Right forelimb (tissue), 1 donor: ENCODE measurements around the gene OR5AU1.

Source experiments
- DNase-seq: peaks from one replicate; pipeline ENCODE4 v3.0.0-alpha.2; 2018

OR5AU1 gene

DNA sequence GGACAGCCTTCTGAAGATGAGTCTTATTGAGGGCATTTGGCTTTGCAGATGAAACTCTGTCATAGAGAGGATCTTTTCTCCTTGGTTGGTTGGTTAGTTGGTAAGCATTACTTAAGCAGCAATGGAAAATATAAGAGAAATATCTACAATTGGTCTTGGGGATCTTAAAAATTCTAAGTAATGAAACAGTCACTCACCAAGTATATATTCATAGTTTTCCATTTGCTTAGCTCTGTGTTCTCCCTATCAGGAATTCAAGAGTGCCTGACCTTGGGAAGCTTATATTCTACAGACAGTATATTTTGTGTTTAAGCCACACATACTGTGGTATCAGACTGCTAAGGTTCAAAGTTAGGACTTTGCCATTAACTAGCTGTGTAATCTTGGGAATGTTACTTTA is at the start of gene OR5AU1:
Gene OR5AU1 (minus strand): TSS at position 101 of the 400 bp plus-strand sequence. CDS start 191 bp downstream, outside the sequence.
- DNase-seq = no peak

DNA sequence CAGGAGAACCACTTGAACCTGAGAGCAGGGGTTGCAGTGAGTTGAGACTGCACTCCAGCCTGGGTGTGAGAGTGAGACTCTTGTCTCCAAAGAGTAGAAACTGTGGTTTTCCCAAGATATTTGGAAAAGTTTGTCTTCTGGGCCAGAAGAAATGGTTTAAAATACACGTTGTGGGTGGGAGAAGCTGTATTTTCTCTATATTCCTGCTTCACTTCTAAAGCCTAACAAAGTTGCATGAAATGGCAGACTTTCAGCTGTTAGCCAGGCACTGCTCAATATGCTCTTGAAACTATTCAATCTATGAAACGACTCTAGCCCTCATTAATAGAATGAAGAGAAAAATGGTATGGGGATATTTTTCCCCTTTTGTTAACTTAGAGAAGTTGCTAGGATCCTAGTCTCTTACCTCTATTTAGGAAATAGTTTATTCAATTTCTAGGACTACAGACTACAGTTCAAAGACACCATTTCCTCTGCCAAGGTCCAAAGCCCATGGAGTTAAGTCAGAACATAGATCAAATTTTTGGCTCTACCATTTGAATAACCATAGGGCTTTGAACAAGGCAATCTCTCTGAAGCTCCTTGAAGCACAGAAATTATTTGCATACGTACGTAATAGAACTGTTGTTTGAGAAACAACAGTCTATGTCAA is 49.3 kb upstream of the OR5AU1 start:
- no peak for DNase-seq

DNA sequence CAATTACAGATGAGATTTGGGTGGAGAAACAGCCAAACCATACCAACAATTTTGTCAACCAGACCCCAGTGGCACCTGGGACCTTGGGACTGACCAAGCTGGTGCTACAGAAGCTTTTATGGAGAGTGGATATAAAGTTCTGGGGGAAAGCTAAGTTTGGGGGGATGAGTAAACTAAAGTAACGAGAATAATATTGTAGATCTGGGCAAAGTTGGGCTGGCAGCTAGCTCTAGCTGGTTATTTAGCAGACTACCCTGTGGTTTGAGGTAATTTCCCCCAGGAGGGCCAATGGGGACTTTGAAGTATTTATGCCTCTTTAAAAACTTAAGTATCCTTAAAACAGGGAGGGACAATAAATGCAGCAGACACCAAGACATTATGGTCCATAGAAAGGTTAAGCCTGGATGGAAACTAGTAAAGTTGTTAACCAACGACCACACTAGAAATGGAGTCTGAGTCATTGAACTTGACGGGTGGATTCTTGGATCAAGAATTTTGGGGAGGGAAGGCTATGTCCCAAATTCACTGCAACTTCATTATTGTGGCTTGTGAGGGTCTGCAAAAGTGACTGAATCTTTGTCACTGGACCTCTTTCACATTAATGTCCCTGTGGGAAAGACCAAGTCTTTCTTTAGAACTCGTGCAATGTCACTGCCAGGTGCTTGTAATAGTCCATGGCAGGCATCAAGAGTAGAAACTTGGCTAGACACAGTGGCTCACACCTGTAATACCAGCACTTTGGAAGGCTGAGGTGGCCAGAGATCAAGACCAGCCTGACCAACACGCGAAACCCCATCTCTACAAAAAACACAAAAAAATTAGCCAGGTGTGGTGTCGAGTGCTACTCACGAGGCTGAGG is 48.5 kb upstream of the OR5AU1 start:
- no peak for DNase-seq

DNA sequence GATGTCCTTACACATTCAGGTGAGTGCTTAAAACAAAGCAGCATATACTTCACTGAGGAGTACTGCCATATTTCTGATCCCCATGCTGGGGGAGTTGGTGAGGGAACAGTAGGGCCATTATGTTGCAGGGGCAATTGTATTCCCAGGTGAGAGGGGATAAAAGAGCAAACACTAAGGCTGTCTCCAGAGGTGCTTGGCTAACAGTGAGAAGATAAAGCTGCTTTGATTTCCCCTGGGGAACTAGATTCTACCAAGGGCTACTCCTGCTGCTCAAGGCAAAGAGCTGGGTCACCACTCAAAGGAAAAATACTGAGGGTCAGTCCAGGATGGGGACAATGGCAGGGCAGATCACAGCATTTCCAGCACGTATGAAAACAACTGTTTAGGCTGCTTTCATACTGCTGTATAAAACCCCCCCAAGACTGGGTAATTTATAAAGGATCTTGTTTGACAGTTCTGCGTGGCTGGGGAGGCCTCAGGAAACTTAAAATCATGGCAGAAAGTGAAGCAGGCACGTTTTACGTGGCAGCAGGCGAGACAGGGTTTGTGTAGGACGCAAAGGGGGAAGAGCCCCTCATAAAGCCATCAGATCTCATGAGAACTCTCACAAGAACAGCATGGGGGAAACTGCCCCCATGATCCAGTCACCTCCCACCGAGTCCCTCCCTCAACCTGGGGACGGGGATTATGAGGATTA is 47.8 kb upstream of the OR5AU1 start:
- no peak for DNase-seq

DNA sequence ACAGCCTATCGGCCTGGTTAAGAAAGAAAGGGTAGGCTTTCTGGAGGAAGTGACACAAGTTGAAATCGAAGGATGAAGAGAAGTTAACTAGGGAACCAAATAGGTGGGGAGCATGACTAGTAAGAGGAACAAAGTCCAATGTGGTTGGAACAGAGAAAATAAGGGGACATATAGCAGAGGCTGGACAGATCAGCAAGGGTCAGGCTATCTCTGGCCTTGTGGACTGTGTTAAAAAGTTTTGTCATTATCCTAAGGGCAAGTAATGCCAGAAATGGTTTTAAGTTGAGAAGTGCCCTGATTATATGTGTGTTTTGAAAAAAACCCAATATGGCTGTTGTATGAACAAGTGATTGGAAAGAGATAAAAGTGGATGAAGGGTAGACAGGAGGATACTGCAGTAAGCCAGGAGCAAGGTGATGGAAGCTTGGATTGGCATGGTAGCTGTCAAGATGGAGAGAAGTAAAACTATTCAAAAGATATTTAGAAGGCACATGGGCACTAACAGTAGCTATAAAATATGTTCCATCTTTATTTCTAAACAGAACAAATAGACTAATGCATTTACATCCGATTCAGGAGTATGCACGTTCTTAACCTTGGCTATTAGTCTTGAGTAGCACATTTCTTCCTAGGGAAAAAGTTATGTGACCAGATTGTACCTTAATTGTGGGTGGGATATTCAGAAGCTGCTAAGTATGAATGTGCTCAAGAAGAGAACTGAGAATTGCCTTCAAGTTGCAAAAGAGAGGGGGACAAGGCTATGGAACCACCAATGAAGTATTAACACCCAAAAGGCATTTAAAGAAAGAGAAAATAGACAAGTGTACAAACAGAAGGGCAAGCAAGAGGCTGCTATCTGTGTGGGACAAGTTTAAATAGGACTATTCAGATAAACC is 46.8 kb upstream of the OR5AU1 start:
- no peak for DNase-seq

DNA sequence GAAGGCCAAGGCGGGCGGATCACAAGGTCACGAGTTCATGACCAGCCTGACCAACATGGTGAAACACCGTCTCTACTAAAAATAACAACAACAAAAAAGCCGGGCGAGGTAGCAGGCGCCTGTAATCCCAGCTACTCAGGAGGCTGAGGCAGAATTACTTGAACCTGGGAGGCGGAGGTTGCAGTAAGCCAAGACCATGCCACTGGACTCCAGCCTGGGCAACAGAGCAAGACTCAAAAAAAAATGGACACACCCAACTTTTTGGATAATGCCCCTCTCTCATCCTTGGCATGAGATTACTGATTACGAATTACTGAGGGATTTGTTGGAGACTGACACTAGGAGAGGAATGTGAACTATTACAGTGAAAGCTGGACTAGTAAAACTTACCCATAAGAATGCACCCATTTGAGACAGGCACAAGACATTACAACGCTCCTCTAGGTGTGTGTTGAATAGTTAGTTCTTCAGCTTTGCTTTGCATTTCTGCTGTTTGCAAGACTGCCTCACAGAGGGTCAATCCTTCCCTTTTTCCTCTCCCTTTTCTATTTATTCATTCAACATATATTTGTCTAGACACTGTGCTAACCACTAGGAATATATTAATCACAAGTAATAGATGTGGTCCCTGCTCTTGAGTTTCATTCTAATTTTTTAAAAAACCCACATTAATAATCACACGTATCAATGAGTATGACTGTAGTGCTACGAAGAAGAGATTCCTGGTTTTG is 46.0 kb upstream of the OR5AU1 start:
- no peak for DNase-seq

DNA sequence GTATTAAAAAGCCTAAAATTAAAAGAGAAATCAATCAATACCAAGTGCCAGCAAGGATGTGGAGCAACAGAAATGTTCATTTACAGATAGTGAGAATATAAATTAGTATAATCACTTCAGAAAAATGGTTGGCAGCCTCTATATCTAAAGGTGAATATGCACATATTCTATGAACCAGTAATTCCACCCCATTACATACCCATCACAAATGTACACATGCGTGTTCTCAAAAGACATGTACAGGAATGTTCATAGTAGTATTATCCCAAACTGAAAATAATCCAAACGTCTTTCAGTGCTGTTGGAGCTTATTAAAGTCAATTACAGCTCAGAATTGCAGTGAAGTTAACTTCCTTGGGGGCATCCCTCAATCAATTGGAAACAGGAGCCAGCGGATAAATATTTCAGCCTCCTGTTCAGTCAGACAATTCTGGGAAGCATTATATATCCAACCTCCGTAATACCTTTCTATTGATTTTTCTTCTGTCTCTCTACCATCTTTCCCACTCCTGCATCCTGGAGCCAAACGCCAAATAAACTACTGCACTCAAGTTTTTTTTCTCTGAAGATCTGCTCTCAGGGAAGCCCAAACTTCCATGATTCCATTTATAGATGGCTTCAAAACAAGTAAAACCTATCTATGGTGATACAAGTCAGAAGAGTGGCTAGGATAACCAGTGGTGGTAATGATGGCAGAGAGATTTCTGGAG is 45.0 kb upstream of the OR5AU1 start:
- no peak for DNase-seq

DNA sequence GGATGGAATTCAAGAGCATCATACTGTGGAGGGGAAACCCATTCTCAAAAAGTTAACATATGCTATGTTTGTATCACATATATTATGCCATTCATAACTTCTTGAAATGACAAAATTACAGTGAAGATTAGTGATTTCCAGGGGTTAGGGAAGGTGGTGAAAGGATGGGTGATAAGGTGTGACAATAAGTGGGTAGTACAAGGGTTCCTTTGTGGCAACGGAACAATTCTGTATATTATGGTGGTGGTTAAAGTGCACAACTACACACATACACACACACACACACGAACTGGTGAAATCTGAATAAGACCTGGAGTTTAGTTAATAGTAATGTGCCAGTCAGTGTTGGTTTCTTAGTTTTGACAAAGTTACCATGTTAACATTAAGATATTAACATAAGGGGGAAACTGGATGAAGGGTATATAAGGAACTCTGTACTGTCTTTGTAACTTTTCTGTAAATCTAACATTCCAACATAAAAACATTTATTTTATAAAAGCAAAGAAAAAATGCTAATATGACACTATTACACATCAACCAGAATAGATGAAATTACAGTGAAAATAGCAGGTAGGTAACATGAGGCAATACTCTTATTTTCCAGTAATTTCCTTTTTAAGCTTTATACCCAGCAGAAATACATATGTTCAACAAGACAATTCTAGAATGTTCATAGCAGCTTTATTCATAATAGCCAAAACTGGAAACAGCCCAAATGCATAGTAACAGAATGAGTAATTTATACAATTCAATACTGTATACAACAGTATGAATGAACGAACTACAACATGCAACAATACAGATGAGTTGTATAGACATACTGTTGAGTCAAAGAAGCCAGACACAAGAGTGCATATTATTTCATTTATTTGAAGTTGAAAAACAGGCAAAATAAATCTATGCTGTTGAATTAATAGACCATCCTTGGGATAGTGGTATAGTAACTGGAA is 44.0 kb upstream of the OR5AU1 start:
- DNase-seq = no peak

DNA sequence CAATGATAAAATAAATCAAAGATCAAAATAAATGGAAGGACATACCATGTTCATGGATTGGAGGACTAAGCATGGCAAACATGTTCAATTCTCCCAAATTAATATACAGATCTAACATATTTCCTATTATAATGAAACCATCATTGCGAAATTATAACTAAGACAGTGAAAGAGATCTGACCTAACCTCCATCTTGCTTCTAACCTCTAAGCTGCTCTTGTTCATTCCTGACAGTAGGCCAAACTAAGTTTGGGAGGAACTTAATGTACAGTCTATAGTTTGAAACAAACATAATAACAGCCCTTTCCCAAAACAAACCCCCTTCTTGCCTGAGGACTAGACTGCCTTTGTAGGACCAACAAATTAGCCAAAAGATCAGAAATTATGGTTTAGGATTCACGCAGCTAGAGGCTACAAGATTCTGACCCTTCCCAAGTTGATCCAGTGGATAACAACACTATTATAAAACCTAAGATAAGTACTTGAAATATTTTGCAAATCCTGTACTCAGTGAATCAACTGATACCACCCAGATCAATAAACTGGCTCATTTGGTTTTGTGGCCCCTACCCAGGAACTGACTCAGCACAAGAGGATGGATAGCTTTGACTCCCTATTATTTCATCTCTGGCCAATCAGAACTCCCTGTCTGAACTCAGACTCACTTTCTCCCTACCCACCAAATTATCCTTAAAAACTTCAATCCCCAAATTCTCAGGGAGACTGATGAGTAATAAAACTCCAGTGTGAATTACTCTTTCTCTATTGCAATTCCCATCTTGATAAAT is 41.7 kb upstream of the OR5AU1 start:
- no peak for DNase-seq

DNA sequence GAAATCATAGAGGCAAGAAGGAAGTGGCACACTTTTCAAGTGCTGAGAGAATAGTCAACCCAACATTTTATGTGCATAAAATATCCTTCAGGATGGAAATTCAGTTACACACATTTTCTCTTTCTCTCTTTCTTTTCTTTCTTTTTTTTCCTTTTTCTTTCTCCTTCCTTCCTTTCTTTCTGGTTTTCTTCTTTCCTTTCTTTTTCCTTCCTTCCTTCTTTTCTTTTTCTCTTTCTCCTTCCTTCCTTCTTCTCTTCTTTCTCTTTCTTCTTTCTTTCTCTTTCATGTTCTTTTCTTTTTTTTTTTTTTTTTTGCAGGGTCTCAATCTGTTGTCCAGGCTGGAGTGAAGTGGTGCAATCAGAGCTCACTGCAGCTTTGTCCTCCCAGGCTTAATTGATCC is 38.7 kb upstream of the OR5AU1 start:
- DNase-seq = no peak

DNA sequence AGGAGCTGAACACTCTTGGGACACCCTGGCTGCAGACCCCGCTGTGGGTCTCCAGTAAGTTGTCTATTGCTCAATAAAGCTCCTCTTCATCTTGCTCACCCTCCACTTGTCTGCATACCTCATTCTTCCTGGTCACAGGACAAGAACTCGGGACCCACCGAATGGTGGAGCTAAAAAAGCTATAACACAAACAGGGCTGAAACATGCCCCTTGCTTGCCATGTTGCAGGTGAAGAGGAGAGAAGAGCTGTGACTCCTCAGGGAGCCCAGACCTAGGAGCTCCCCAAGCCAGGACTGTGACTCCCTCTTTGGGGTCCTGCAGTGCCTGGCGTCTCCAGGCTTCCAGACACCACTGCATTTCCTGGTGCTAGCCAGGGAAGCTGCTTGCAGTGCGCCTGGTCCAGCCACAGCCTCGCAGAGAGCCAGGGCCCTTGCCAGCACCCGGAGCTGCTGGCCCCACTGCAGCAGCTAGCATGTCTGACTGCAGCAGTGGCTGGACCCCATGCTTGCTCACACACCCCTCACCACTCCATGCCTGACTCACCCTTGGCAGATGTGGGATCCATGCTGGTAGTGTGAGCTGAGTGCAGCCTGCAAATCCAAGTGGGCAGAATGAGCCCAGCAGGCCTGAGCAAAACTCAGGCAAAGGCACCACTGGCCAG is 37.1 kb upstream of the OR5AU1 start:
- no peak for DNase-seq

DNA sequence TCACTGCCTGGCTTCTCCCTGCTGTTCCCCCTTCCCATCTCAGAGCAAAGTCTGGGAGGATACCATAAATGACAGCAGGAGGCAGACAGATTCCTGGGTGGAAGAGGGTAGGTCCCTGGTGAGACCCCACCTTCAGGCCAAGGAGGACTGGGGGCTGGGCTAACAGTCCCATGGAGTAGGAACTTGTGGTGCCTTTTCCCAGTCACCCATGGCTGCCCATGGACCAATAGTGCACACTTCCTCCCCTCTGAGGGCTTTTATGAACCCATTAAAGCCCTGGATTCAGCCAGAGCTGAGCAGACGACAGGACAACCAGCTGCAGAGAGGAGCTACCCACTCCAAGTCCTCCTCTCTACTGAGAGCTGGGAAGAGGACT is 36.6 kb upstream of the OR5AU1 start:
- DNase-seq = no peak

DNA sequence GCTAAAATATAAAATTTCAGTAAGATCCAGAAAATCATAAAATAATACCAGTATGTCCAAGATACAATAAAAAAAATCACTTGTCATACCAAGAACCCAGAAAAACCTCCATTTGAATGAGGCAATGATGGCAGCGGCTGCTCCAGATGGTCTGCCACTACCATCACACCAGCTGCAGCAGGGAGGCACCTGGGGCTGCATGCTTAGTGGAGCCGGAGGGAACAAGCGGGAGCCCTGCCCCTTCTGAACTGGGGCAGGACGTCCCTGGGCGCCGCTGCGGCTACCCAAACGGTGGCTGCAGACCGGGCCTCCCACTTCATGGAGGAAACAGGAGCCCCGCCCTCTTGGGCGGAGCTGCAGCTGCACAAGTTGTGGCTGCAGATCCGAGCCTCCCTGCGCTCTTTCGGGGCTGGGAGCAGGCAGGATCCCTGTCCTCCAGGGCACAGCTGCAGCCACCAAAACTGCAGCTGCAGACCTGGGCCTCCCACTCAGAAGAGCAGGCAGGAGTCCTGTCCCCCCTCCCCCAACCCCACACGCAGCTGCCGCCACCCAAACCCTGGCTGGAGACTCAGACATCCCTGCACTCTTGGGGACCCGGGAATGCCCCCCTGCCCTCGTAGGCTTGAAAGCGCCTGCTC is 36.1 kb upstream of the OR5AU1 start:
- DNase-seq = peak; percentile 56

DNA sequence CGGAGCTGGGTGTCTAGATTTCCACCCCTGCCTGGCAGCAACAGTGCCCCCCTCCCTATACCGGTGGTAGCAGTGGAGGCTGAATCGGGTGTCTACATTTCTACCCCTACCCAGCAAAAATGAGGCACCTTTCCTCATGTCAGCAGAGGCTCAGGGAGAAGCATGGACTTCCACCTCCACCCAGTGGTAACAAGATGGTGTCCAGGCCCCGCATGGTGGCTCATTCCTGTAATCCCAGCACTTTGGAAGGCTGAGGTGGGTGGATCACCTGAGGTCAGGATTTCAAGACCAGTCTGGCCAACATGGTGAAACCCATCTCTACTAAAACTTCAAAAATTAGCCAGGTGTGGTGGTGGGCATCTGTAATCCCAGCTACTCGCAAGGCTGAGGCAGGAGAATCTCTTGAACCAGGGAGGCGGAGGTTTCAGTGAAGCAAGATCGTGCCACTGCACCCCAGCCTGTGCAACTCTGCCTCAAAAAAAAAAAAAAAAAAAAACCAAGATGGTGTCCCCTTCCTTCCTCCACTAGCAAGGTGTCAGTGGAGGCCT is 35.5 kb upstream of the OR5AU1 start:
- no peak for DNase-seq

DNA sequence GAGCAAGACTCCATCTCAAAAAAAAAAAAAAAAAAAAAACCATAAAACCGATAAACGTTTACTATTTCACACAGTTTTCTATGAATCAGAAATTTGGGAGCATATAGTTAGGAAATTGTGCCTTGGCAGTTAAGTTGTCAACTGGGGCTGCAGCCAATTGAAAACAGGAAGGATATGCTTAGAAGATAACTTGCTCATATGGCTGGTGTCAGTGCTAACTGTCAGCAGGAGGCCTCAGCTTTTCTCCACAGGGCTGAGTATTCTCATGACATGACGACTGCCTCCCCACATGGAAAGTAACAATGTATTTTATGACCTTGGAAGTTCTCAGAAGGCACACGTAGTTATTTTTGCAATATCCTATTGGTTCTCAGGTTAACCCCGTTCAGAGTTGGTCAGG is 29.6 kb upstream of the OR5AU1 start:
- no peak for DNase-seq

DNA sequence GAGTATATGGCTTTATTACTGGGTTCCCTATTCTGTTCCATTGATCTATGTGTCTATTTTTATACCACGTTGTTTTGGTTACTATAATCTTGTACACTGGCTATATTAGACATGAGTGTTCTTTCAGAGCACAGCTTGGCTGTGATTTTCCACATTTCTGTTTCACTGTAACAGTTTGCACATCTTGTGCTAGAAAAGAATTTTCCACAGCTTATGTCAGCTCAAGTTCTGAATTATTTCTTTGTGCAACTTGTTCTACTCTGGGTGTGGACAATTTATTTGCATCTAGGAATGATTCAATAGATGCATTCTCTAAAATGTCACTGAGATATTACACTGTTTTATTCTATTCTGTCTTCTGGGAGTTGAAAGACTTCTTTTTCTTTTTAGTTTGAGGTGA is 28.4 kb upstream of the OR5AU1 start:
- no peak for DNase-seq

DNA sequence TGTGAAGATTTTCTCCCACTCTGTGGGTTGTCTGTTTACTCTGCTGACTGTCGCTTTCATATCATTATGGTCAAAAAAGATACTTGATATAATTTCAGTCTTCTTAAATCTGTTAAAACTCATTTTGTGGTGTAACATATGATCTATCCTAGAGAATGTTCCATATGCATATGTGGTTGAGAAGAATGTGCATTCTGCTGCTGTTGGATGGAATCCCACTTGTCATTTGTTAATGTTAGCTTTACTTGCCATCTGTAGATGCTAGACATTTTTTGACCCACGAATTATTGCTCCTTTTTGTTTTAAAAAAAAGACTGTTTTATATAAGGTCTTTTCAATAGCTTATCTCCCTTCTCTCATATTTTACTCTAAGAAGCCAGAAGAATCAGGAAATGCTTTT is 26.3 kb upstream of the OR5AU1 start:
- DNase-seq = no peak

DNA sequence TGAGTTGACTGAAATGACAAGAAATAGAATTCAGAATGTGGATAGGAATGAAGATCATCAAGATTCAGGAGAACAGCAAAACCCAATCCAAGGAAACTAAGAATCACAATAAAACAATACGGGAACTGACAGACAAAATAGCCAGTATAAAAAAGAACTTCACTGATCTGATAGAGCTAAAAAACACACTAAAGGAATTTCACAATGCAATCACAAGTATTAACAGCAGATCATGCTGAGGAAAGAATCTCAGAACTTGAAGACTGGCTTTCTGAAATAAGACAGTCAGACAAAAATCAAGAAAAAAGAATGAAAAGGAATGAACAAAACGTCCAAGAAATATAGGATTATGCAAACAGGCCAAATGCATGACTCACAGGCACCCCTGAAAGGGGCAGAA is 15.3 kb upstream of the OR5AU1 start:
- DNase-seq = no peak
